GM19395 (cell line): Measurements from ENCODE around the gene OR1J1.

Source experiments
- ATAC-seq: cut with Tn5 transposase; IDR thresholded peaks from one replicate; pipeline ENCODE4 v1.9.1; 2021; ENCODE audit warnings: mild to moderate bottlenecking, moderate library complexity; ENCODE audit not compliant: unreplicated experiment

OR1J1 gene, protein sequence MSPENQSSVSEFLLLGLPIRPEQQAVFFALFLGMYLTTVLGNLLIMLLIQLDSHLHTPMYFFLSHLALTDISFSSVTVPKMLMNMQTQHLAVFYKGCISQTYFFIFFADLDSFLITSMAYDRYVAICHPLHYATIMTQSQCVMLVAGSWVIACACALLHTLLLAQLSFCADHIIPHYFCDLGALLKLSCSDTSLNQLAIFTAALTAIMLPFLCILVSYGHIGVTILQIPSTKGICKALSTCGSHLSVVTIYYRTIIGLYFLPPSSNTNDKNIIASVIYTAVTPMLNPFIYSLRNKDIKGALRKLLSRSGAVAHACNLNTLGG

DNA sequence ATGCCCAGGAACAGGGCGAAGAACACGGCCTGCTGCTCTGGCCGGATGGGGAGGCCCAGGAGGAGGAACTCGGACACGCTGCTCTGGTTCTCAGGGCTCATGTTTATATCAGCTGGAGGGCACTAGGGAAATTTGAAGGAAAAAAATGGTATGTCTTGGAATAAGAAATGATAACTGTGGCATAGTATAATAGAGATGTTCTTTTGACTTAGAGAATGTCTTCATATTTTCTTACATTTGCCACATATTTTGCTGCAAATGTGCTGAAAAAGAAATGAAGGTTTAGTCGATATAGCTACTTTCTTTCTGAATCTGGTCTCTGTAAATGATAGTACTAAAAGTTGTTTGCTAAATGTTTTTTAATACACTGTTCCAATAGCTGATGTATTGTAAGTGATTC is at the start of gene OR1J1:
Gene OR1J1, minus strand, starts transcription at position 101 of the 400 bp plus-strand sequence. Its CDS starts 0 bp downstream, at position 101.
- no peak for ATAC-seq

DNA sequence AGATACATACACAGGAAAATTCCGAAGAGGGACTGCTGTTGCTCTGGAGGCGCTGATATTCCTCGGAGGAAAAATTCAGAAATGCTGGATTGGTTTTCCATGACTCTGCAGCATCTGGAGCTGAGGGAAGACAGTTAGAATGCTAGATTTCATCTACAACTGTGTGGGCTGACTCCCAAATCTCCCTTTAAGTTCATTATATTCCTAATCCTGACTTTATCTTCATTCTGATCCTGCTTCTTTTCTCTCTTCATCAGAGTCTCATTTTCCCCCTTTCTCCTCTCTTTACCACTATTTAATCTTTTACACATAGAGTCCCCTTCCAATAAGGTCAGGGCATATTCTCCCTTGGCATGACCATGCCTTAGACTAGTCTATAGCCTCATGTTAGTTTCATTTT is 49.5 kb upstream of the OR1J1 start, which contains the start of gene OR1N1:
Gene OR1N1, minus strand, starts transcription at position 101 of the 400 bp plus-strand sequence. Its CDS starts 0 bp downstream, at position 101.
- ATAC-seq = no peak

DNA sequence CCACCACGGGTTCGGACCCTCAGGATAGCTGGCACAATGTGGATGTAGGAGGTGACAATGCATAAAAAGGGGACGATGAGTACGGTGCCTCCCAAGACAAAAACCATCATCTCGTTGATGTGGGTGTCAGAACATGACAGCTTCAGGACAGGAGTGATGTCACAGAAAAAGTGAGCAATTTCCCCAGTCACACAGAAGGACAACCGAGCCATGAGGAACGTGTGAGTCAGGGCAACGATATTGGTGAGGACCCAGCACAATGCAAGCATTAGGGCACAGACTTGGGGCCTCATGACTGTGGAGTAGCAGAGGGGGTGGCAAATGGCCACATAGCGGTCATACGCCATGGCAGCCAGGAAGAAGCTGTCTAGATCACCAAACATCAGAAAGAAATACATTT is 48.9 kb upstream of the OR1J1 start:
- ATAC-seq = no peak

DNA sequence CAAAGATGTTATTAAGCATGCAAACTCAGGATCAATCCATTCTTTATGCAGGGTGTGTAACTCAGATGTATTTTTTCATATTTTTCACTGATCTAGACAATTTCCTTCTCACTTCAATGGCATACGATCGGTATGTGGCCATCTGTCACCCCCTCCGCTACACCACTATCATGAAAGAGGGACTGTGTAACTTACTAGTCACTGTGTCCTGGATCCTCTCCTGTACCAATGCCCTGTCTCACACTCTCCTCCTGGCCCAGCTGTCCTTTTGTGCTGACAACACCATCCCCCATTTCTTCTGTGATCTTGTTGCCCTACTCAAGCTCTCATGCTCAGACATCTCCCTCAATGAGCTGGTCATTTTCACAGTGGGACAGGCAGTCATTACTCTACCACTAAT is 41.6 kb upstream of the OR1J1 start:
- ATAC-seq = no peak

DNA sequence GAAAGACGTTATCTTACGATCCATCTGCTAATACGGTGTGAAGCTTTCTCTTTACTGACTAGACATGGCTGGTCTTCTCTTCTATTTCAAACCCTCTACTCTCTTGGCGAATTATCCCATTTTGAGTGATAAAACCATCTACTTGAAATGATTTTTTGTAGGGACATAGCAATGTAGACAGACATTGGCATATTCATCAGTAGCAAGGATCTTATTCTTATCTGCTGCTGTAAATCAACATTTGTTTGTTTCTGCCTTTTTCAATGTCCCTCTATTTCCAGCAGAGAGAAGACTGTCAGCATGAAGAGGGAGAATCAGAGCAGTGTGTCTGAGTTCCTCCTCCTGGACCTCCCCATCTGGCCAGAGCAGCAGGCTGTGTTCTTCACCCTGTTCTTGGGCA is 41.1 kb upstream of the OR1J1 start, which contains the start of gene OR1J4:
Gene OR1J4, plus strand, starts transcription at position 301 of the 400 bp plus-strand sequence. Its CDS starts 0 bp downstream, at position 301.
- no peak for ATAC-seq

DNA sequence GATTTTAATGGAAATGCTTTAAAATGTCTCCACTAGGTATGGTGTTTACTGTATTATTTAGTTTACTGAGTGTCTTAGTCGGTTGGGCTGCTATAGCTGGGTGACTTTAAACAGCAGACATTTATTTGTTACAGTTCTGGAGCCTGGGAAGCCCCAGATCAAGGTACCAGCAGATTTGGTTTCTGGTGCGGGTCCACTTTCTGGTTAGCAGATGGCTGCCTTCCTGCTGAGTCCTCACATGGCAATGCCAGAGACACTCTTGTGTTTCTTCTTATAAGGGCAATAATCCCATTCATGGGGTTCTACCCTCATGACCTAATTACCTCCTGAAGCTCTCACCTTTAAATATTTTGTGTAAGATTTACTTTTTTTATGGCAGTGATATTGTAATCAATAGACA is 40.5 kb upstream of the OR1J1 start:
- ATAC-seq = no peak

DNA sequence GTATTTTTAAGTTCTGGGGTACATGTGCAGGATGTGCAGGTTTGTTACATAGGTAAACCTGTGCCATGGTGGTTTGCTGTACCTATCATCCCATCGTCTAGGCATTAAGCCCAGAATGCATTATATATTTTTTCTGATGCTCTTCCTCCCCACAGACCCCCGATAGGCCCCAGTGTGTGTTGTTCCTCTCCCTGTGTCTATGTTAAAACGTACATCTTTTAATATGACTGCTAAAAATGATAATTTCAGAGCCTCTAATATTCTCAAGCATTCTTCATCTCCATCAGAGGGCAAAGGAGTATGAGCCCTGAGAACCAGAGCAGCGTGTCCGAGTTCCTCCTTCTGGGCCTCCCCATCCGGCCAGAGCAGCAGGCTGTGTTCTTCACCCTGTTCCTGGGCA is 32.8 kb upstream of the OR1J1 start, which contains the start of gene OR1J2:
Gene OR1J2, plus strand, starts transcription at position 301 of the 400 bp plus-strand sequence. Its CDS starts 0 bp downstream, at position 301.
- no peak for ATAC-seq

DNA sequence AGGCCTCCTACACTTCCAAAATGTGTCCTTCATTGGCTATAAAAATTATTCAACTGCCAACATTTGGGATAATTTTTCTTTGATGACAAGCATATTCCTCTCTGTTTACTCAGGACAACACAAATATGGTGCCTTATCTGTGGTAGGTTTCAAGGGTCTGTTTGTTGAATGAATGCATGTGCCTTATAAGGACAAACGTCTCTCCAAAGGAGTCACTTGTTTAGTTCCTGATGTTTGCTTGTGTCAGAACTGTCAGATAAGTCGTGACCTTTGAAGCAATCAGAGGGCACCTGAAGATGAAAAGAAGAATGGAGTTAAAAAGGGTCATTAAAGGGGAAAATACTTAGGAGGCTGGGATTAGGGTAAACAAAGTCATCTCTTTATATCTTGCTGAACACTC is 29.2 kb upstream of the OR1J1 start:
- ATAC-seq = no peak

DNA sequence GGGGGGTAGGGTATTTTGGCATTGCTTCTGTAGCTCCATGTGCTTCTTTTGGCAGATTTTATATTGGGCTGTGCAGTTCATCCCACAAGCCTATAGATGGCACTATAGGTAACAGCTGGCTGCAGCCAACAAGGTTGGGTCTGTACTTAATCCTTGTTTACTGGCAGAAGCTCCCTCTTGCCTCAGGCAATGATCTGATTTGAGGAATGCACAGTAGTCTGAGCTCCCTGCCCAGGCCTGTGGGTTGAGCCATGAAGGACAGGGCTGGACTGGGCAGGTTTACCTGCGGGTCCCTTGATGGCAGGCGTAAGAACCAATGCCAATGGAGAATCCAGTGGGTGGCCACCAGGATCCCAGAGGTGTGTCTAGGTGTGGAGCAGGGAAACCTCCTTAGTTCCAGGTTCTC is 21.2 kb upstream of the OR1J1 start:
- no peak for ATAC-seq

DNA sequence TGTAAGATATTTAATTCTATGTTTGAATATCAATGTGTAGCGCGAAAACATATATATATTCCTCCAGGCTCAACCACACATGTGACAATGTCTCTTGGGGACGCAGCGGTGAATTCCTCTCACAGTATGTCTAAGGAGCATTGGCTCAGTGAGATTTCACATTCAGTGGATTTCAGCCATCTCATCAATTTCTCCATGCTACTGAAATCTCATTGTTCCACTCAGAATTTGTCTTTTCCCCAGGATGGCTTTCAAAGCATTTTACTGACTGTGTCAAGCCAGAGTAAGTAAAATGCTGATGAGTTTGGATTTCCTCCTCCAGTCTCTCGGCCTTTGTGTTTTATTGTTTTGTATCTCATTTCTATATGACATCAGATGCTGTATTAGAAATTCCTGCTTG is 1.3 kb upstream of the OR1J1 start:
- no peak for ATAC-seq

DNA sequence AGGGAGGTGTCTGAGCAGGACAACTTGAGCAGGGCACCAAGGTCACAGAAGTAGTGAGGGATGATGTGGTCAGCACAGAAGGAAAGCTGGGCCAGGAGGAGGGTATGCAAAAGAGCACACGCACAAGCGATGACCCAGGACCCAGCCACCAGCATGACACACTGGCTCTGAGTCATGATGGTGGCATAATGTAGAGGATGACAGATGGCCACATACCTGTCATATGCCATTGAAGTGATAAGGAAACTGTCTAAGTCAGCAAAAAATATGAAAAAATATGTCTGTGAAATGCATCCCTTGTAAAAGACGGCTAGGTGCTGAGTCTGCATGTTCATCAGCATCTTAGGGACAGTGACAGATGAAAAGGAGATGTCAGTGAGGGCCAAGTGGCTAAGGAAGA is 380 bp downstream of the OR1J1 start:
- no peak for ATAC-seq

DNA sequence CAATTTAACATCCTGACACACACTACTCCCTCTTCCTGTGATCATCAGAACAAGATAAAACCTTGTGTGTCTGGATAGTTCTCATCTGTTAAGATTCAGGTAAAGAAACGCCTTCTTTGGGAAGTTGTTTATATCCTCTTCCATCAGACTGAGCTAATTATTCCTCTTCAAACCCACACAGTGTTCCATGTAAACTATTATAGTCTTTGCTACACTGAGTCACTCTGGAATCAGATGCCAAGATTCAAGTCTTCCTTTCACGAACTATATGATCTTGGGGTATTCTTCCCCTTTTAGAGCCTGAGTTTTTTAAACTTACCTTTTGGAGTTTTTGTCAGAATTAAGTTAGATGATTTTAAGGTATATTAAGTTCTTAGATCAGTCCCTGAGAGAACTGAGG is 2.0 kb downstream of the OR1J1 start:
- ATAC-seq = no peak

DNA sequence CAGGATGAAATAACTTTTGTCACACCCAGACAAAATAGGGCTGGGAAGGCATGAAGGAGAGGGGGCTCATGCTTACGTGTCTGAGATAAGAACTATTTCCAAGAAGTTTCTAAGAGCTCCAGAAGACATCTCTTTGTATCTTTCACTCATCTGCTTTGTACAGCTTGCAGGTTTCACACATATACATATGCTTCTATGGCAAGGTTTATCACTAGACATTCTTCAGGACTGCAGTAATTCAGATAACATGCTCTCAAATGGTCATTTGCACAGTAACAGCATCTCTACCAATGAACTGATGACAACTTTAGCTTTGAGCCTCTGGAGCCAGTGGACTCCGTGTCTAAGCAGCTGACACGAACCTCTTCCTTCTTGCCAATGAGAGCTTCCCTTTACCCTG is 3.2 kb downstream of the OR1J1 start:
- ATAC-seq = no peak

DNA sequence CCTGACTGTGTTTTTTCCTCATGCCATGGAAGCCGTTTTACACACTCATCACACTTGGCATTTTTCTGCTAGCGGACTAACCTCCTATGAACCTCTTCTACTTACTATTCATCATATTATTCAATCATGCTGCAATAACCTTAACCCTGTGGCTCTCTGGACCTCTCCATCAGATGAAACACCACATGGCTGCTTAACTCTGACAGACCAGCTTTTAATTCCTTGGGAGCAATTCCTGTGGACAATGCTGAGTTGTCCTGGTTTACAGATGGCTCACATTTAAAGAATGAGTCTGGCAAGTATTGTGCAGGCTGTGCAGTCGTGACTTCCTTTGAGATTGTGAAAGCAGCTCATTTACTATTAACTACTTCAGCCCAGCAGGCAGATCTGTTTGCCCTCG is 9.0 kb downstream of the OR1J1 start:
- no peak for ATAC-seq

DNA sequence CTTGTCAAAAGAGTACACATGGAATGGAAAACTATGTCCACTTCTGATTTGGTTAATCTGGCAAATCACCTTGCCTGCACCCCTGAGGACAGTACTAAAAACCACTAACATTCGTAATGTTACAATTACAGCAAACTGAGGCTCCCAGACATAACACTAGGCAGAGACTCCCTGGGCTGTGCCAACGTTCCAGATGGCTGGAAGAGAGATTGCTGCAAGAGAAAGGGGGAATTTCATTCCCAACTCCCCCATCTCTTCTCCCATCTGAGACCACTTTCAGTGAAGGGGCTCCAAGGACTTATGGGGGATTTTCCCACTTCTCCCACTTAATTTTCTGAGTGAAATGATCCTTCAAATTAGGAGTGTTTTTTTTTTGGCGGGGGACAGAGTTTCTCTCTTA is 11.3 kb downstream of the OR1J1 start:
- ATAC-seq = no peak

DNA sequence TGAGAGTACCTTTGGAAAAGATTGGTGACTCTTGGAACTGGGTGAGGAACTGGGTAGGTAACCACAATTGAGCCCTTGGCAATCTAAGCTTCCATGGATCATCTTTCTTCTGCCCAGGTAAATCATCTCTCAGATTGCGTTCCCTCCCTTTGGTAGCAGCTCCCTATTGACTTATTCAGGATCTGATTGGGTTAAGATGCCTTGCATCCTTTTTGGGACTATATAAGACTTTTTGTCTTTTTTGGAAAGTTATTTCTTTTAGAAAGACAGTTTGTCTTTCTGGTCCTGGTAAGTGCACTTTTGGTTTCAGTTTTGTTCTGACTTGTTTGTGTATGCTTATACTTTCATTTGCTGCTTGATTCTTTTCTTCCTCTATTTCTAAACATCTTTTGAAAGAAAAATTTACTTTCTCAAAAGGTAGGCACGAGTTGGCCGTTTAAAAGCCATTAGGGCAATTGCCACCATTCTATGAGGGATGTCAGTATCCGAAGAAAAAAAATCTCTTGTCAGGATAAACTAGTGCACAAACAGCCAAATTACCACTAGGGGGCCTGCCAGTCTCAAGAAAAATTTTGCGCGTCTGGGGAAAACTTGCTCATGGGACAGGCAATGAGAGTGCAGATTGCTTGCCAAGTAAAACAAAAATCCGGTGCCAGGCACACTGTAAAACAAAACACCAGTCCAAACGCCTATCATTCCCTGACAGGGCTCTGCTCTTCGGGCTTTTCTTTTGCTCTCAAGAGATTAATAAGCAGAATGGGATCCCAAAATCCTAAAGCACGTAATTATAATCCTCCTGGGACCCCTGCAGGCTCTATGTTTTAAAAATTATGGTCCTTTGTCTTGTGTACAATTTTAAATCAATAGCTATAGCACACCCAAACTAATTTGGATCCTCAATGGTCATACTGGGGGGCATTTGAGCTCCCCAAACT is 12.8 kb downstream of the OR1J1 start:
- ATAC-seq = peak; percentile 76

DNA sequence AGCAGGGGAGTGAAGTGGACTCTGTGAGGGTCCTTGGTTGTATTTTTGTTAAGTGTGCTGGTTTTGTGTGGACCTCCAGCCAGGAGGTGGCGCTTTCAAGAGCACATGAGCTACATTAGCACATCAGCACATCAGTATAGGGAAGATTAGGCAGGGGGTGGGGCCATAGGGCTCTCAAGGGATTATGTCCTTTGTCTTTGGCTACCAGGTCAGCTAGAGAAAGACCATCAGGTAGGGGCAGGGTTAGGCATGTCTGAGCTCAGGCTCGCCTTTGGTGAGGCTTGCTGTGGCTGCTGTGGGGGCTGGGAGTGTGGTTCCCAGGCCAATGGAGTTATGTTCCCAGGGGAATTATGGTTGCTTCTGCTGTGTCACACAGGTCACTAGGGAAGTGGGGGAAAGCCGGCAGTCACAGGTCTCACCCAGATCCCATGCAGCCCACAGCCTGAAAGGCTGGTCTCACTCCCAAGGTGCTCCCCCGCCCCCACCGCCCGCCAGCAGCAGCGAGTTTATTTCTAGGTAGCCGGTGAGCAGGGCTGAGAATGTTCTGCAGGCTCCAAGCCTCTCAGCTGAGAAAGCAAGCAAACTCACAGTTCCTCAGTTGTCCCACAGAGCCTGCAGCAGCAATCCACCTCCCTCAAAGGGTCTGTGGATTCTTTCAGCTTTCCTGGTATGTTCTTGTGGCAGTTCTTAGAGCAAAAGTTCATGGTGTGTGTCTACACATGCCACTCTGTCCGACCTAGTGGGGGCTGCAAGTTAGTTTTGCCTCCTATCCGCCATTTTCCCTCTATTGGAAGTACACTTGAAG is 13.7 kb downstream of the OR1J1 start:
- peak; percentile 82 for ATAC-seq

DNA sequence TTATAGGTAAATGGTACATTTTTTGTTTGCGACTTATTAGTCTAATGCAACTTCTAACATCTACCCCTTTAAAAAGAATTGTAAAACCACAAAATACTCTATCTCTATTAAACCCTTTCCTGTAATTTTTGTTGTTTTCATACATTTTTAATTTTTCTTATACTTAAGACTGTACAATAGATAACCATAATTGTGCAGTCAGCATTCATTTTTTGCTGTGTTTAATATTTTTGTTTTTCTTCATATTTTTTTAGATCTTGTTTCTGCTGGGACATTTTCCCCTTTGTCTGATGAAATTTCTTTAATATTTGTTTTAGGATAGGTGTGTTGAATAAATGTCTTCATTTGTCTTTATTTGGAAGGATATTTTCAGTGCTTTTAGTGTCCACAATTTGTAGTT is 19.9 kb downstream of the OR1J1 start:
- no peak for ATAC-seq

DNA sequence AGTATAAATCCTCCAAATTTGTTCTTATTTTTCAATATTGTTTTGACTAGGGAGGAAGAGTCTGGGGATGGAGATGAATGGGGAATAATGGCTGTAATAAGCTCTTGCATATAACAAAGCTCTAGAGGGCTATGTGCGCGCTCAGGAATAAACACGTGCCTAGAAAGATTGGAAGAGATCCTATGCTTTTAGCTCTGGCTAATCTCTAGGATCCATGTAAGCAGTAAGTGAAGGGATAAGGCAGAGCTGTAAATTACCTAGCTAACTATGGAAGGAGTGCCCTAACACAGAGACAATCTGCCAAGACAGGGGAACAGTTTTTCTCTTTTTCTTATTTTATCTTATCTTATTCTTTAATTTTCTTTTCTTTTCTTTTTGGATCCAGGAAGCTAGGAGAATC is 21.6 kb downstream of the OR1J1 start:
- no peak for ATAC-seq

DNA sequence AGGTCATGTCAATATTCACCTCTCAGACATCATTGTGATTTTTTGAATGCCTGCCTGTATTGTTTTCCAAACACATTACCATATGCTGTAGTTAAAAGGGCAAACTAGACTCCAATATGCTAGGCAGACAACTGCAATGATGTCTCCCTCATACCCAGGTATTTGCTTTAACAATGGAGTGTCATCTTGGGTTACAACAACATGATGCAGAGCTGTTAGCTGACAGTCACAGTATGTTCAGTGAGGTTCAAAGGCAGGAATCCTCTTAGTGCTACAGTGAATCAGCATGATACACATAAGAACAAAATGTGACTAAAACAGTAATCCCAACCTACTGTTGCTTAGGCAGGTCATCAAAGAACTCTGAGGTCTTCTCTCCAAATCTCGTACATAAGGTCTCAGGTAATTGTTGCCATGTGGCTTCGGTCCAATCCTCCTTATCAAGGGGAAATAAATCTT is 24.0 kb downstream of the OR1J1 start:
- no peak for ATAC-seq
